ENCODE measurements around the gene PCSK5.
"Not testable (repeated sequence)": the region's sequence is repeated elsewhere in the genome, so short reads cannot be mapped to it uniquely, and the experiment has no call there.

Gene PCSK5

DNA sequence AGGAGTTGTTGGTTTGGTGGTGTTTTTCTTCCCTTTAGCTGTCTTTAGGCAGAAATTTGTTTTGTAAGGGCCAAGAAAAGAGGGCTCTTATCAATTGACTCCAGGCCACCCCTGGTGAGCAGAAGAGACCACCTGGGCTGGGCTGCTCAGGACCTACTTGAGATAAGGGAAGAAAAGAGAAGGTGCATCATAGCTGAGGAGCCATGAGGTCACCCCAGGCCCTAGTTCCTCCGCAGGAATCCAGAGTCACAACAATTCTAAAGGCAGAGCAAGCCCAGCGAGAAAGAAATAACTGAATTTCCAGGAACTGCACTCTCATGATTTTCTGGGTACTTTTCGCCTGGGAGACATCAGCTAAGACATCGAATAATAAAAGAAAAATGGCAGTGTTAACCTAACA lies 468.9 kb downstream of the PCSK5 start:
- DNase-seq (ENCODE audit: low read depth): no peak

DNA sequence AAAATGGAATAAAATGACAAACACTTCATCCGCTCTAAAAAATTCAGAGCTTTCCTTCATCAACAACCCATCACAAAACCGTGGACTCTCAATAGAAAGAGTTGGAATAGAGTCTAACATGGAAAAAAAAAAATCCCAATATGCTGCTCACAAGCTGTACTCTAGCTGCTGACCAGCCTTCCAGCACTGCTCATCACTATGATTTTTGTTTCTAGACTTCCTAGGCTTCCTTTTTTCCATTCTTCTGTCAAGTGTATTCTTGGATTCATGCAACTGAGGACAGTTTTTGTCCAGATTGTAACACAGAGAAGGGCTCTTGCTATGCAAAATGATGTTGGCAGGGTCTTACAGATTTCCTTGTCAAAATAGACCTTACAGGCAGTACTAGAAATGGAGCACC lies 469.3 kb downstream of the PCSK5 start:
- DNase-seq (ENCODE audit: low read depth): no peak

DNA sequence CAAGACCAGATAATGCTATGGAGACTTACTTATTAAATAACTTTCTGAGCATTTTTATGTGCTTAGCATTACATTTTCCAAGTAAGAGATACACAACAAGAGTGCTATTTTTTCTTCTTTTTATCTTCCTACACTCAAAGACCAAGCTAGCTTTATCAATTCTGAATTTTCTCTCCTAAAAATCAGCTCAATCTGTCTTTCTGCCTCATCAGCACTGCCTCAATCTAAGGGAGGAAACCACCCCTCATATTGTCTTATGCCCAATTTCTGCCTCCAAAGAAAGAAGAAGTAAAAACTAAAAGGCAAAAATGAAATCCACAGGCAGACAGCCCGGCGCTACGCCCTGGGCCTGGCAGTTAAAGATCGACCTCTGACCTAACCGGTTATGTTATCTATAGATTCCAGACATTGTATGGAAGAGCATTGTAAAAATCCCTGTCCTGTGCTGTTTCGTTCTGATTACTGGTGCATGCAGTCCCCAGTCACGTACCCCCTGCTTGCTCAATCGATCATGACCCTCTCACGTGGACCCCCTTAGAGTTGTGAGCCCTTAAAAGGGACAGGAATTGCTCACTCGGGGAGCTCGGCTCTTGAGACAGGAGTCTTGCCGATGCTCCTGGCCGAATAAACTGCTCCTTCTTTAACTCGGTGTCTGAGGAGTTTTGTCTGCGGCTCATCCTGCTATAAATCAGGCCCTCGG lies 472.0 kb downstream of the PCSK5 start:
- DNase-seq (ENCODE audit: low read depth): not testable (repeated sequence)

DNA sequence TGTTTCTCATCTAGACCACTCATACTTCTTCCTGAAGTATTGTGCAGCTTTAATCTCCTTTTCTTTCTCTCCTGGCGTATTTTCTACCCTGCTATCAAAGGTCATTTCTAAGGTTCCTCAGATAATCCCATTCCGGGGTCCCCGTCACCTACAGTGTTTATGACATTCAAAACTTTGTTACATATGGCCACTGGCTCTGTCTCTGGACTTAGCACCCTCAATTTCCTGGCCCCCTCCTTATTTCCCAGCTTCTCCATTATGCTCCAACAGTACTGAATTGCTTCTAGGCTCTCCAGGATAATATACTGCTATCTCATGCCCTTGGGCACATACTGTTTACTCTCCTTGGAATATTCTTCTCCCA lies 472.5 kb downstream of the PCSK5 start:
- no peak for DNase-seq (ENCODE audit: low read depth)

DNA sequence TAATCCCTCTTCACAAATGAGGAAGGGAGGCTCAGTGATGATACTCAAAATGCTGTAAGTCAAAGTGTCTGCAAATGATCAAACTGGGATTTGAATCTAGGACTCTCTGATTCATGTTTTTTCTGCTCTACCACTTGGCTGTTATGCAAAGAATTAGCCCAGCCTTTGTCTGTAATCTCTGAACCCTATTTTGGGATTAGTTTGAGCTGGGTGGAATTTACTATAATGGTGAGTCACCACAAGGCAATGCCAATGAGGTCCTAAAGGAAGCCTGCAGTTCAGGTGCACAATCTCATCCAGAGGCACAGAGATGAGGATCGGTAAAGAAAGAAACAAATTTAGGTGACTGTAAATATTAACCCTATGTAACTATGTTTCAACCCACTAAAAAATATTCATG lies 474.6 kb downstream of the PCSK5 start:
- DNase-seq (ENCODE audit: low read depth): no peak

DNA sequence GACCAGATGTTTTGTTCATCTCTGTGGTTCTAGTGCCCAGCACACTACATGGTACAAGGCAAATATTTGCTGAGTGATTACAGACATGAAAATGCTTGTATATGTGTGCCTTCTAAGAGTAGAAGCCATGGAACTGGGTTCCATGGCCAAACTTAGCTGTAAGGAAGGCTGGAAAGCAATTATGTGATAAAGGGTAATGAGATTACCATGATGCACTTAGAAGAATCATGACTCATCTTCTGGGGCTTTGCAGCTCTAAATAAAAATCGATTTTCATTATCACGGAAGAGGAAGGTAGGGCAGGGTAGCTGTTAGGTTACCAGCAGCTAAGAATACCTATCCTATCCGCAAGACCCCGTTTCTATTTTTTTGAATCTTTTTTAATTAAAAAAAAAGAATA lies 475.8 kb downstream of the PCSK5 start:
- no peak for DNase-seq (ENCODE audit: low read depth)

DNA sequence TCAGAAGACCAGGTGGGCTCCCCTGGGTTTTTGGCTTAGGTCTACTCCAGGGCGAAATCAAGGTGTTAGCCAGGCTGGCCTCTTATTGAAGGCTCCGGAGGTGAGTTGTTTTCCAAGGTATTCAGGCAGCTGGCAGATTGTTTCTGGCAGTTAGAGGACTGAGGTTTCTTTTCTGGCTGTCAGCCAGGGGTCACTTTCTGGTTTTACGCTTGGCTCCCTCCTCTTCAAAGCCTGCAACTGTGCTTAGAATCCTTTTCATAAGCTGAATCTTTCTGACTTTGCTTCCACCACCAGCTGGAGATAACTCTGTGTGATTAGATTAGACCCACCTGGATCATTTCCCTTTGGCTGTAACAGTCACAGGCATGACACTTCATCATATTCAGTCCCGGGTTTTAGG lies 479.1 kb downstream of the PCSK5 start:
- no peak for DNase-seq (ENCODE audit: low read depth)

DNA sequence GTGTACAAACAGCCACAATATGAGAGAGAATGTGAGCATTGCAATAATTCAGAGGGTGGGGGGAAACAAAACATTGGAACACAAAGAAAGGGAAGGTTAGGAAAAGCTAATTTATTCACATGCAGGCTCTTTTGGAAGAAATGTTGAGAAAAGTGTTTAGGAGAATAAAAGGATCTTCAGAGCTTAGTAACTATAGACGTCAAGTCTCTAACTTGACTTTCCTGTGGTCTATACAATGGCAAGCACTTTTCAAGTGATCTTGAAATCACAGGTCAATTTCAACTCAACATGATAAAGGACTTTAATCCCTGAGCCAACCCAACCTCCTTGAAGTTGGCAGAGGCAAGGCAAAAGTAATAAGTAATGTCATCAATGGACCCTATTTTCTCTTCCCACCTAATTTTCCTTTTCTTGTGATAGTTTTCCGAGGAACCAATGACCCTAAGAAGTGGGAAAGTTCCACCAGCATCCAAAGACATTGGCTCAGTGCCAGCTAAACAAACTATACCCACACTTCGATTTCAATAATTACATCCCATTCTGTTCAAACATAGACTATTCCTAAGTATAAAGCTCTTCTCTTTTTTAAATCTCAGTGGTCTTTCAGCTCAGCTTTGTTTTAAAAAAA lies 480.0 kb downstream of the PCSK5 start:
- DNase-seq (ENCODE audit: low read depth): no peak

DNA sequence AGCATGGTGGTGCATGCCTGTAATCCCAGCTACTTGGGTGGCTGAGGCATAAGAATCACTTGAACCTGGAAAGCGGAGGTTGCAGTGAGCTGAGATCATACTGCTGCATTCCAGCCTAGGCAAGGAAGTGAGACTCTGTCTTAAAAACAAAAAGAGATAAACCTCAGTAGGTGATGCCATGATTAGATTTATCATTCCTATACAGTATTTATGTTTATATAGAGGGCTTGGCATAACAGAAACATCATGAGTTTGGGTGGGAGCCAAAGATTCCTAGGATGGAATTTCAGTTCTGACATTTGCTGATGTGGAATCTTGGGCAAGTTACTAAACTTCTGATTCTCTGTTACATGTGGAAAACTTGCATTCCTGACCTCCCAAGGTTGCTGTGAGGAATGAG lies 481.4 kb downstream of the PCSK5 start:
- DNase-seq (ENCODE audit: low read depth): no peak

DNA sequence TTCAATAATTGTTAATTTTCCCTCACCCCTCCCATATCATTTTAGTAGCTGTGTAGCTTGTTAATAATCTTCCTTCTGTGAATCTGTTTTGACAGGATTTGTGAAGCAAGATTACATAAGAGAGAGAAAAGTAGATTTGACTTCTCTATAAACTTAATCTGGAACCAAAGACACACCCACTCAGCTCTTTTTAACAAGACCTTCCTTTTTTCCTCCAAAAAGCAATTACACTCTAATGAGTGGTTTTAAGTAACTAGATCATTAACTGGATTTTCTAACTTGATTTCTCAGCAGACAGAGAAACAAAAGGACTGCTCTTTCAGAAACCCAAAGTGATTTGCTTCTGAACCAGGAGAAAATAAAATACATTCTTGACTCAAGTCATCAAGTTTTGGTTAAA lies 481.9 kb downstream of the PCSK5 start:
- no peak for DNase-seq (ENCODE audit: low read depth)

DNA sequence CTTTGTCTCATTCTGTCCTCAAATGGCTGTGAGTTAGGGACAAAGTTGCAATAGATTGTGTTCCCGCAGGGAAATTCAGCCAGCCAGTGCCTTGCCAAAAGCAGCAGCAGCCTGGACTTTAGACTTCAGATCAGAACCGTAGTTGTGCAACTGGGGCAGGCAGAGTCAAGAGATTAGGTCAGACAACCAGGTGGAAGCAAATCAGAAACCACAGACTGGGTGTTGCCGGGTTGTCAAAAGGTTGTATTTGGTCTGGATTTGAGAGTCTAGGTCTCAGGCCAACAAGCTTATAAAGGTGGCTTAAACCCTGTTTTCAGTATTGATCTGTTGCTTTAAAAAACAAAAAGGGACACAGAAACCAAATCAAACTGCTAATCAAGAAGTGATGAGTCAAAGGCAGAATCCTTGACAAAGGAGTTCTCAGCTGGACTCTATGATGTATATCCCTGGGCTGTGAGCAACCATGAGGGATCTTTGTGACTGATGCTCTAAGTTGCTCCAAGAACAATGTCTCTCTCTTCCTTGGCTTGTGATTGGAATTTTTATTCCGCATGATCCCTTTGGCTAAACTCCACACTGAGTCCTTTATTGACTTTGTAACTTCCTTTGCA lies 482.8 kb downstream of the PCSK5 start:
- DNase-seq (ENCODE audit: low read depth): no peak

DNA sequence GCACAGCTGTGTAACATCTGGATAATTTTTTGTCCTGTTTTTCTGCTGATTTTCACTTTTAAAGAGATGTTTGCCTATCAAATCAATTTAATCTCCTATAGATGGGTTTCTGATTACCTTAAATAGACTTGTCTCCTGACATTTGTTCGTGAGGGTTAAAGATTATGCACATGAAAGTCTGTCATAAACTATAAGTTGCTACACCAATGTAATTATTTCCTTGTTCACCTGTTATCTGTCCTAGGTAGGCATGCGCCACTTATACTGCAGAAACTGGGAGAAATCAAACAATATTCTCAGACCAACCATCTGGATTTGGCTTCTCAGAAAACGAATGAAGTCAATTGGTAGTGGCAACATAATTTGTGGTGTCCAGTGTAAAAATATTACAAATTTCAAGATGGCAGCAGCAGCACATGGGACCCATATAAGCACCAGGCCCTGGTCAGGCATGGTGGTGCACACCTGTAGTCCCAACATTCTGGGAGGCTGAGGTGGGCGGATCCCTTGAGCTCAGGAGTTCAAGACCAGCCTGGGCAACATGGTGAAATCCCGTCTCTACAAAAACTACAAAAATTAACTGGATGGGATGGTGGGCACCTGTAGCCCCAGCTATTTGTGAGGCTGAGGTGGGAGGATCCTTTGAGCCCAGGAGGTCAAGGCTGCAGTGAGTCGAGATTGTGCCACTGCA lies 483.5 kb downstream of the PCSK5 start:
- no peak for DNase-seq (ENCODE audit: low read depth)

DNA sequence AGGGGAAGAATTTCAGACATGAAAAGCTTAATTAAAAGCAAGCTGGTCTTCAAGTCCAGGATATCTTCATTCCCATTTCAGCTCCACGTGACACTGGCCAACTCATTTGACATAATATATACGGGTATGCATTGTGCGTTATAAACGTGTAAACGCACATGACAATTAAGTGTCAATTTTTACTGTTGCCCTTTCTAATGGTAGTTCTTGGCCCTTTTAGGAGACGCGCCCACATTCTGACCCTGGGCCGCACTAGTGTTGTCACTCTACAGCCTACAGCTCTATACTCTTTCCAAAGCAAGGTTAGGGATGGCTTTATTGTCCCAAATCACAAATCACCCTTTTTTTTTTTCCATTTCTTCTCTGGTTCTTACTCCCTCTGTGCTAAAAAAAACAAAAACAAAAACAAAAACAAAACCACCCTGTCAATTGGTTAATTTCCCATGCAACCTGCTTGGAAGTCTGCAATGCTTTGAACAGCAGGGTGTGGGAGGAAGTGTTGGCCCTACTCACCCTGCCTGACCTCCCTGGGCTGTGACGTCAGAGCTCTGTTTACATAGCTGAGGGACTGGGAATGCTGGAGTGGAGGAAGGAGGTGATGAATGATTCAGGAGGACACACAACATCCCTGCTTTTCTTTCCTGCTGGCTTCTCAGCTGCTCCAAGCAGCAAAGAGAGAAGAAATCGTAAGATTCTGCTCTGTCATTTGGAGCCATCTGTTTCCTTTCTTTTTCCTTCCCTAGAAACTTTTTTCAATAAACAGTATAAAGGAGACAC lies 484.5 kb downstream of the PCSK5 start:
- no peak for DNase-seq (ENCODE audit: low read depth)

DNA sequence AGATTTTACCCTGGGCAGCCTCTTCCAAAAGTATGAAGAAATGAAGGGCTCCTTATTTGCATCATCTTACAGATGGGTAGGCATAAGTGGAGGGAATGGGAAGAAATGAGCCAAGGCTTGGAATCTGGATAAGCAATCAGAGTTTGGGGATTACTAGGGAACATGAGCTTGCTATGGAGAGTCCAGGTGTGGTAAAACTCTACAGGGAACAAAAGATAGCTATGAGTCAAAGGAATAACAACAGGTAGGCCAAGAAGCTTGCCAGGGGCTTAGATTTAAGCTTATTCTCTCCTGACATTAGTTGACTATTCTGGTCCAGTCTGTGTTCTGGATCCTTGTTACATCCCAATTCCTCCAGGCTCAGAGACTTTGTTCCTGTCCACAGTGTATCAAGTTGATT lies 487.3 kb downstream of the PCSK5 start:
- no peak for DNase-seq (ENCODE audit: low read depth)

DNA sequence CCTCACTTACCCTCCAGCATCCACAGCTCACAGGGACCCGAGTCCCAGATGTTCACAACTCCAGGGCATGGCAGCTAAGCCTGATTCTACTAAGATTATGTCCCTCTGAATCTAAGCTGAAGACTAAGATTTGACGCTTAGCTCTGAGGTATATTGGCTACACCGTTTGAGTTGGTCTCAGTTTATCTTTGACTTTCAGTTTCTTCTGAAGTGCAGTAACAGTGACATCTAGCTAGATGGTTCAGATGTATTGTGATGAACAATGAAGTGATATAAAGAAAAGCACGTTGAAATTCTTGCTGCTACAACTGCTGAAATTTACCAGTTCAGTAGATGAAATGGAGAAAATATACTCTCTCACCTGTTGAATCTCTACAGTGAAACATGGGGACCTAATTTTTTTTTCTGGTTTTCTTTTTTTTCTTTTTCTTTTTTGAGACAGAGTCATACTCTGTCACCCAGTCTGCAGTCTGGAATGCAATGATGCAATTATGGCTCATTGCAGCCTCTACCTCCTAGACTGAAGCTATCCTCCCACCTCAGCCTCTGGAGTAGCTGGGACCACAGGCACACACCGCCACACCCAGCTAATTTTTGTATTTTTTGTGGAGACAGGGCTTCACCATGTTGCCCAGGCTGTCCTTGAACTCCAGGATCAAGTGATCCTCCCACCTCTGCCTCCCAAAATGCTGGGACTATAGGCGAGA lies 488.0 kb downstream of the PCSK5 start:
- no peak for DNase-seq (ENCODE audit: low read depth)

DNA sequence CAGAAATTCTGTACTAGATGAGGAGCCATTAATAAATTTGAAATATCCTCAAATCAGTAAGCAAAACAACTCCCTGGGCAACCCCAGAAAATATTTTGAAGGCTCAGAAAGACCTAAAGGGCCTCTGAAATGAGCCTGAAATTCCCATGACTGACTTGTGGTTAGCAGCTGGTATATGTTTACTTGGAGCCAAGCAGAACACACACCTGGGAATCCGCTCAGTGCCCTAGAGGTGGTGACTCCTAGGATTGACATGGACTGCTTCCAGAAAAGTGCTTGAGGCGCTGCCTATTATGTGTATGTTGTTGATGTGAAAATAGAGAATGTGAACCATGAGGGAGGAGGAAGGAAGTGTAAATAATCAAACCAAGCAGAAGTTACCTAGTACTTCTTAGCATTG lies 489.0 kb downstream of the PCSK5 start:
- DNase-seq (ENCODE audit: low read depth): no peak

DNA sequence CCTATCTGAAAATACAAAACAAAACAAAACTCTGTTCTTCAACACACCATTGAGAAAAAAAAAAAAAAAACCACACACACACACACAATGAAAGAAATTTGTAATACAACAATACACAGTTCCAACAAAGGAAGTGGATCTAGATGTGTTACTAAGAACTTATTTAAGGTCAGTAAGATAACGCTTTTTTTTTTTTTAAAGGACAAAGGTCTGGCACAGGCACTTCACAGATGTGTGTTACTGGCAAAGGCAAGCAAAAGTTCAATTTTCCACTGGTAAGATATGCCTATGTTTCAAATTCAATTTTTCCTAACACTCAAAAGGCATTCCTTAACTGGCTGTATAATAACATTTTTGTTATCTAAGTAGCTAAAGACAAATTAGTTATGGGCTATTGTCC lies 500.2 kb downstream of the PCSK5 start:
- no peak for DNase-seq (ENCODE audit: low read depth)

DNA sequence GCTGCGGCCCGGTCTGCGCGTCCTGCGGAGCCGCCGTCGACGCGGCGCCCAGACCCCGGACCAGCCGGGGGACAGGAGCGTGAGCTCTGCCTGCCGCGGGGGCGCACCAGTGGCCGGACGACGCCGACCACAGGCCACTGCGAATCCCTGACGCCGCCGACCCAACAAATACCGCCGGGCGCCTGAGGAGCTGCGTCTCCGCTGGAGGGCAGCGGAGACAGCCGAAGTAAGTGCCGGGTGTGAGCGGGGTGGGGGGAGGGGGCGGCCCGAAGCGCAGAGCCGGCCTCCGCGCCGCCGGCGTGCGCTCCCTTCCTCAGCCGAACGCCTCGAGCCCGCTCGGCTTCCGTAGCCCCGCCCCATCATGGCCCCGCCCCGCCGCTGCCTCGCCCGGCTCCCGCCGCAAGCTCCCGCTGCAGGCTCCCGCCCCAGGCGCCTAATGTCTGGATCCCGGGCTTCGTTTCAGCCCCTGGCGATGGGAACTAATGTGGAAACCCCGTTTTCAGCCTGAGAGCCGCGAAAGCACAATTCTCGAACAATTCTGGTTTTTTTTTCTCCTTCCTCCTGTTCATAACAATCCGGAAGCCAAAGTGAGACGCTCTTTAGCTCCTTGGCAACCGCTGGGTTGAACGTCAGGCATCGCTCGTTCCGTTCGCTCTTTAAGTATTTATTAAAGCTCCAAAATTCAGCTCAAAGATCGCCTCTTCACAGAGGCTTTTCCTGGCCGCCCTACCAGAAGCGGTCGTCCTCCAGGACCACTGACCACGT lies 503.9 kb downstream of the PCSK5 start, which contains the start of gene RFK:
TSS of gene RFK (minus strand) at position 232 of the 765 bp plus-strand sequence. CDS start 255 bp downstream, outside the sequence.
- DNase-seq (ENCODE audit: low read depth): peak; percentile 93

DNA sequence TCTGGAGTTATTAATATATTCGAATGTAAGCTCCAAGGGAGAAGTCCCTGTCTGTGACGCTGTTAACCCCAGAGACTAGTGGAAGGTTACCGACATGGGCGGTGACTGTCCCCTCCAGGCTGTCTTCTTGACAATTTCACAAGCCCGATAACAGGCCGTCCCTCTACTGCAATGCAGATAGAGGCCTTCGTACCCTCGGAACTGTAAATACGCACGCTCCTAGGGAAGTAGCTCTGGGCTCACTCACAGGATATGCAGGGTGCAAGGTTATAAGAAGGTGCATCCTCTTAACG lies 504.4 kb downstream of the PCSK5 start:
- DNase-seq (ENCODE audit: low read depth): peak; percentile 12

DNA sequence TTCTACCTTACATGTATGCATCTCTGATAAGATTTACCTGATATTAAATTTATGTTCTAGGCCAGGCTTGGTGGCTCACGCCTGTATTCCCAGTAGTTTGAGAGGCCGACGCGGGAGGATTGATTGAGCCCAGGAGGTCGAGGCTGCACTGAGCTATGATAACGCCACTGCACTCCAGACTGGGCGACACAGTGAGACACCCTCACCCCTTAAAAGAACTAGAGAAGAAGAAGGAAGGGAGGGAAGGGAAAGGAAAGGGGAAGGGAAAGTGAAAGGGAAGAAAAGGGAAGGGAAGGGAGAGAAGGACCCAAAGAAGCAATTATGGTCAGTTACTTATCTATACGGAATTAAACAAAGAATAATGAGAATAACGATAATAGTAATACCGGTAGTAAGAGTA lies 504.9 kb downstream of the PCSK5 start:
- DNase-seq (ENCODE audit: low read depth): no peak

DNA sequence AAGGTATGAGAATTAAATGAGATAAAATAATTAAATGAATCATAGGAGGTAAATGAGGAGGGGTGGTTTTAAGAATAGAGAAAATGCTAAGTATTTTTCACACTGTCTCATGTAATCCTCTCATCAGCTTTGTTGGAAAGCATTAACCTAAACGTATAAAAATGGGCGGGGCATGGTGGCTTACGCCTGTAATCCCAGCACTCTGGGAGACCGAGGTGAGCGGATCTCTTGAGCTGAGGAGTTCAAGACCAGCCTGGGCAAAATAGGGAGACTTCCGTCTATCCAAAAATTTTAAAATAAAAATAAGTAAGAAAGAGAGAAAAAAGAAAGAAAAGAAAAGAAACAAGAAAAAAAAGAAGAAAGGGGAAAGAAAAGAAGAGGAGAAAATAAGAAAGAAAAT lies 505.7 kb downstream of the PCSK5 start:
- DNase-seq (ENCODE audit: low read depth): no peak
